H54 (cell line): Measurements from ENCODE around the gene RGPD5.
"Not testable (repeated sequence)": the region's sequence is repeated elsewhere in the genome, so short reads cannot be mapped to it uniquely, and the experiment has no call there.

ENCODE experiments used
- DNase-seq: peaks from one replicate; pipeline ENCODE4 v3.0.0; 2011; ENCODE audit warnings: low spot score, mixed read lengths; ENCODE audit not compliant: insufficient read length
- FAIRE-seq: peaks from 3 replicates; lab custom pipeline; 2011; peaks lifted over from hg19 to GRCh38; lab: Jason Lieb, UNC

RGPD5 gene

DNA sequence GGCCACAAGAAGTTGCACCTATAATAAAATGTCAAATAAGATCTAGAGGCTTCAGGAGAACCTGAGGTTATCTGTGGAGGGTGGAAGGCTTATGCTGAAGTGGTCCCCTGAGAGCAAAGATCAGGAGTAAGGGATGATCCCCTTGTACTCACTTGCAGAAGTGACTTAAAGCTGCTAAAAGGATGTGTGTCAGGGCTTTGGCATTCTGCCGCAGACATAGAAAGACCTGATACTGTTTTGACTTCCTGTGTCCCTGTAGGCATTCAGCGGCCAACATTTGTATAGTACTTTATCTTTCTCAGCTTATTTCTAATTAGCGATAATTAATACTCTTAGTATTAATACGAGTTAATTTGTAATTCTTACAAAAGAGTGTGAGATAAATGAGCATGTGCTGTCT, 94.3 kb downstream of the RGPD5 start:
- FAIRE-seq, DNase-seq: not testable (repeated sequence)

DNA sequence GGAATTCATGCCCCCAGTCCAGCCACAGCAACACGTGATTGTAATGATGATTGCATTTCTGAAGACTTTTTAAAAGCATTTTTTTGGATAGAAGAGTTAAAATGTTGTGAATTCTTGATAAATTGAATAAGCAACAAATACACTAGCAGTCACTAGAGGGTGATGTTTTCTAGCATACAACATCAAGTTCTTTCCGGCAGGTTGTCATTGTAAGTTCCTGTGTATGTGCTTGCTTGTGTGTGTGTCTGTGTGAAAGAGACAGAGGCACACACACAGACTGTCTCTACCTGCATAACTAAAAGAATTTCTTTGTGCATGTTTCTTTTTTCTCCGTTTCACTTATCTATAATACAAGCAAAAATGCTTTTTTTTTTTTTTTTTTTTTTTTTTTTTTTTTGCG, 95.8 kb downstream of the RGPD5 start:
- not testable (repeated sequence) for DNase-seq
- FAIRE-seq = peak; percentile 70

DNA sequence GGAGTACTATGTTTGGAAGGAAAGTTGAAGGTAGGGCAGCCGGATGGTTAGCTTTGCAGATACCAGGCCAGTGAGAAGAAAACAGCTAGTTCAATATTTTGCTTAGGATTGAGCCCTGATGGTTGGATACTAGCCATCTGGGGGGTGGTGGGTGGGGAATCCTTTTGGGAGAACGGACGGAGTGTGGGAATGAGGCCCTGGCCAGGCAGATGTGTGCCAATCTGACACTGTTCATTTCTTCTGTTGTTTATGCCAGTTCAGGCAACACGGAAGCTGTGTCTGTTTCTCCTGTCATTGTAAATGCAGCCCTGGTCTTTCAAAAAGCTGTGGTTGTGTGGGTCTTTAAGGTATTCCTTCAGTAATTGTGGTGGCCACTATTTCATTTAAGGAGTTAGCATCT, 96.9 kb downstream of the RGPD5 start:
- peak; percentile 27 for FAIRE-seq
- not testable (repeated sequence) for DNase-seq

GRCh38 chr2:109893736-109894135, 99.6 kb downstream of the RGPD5 start:
- FAIRE-seq, DNase-seq: not testable (repeated sequence)

- not testable (repeated sequence) for FAIRE-seq, DNase-seq
Observed at GRCh38 chr2:109894141-109894540, 100.0 kb downstream of the RGPD5 start.

DNA sequence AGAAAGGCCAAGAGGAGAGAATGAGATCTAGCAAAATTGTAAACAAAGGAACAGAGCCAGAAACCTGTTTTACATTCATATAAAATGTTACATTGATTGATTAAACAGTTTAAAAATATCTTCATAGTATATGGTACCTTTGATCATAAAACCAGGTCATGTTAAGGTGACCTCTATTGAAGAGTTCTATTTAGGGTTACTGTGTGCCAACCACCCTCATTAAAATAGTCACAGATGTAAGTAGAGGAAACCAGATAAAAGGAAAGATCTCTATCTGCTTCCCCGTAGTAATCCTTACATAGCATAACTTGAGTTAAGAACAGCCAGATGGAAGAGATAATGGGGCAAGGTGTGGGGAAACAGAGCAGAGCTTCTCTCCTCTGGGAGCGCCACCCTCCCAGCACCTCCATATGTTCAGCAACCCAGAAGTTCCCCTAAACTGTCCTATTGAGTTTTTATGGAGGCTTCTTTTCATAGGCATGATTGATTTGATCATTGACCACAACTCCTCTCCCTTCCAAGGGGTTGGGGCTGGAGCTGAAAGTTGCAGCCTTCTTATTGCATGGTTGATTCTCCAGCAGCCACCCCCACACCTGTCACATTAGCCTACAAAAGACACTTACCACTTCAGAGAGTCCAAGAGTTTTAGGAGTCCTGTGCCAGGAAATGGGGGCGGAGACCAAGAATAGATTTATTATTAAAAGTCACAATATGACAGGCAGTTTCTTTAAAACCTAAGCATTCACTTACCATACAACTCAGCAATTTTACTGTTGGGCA, 101.2 kb downstream of the RGPD5 start:
- not testable (repeated sequence) for FAIRE-seq, DNase-seq

GRCh38 chr2:109896212-109896611, 102.1 kb downstream of the RGPD5 start:
- DNase-seq = not testable (repeated sequence)
- FAIRE-seq = peak; percentile 99

DNA sequence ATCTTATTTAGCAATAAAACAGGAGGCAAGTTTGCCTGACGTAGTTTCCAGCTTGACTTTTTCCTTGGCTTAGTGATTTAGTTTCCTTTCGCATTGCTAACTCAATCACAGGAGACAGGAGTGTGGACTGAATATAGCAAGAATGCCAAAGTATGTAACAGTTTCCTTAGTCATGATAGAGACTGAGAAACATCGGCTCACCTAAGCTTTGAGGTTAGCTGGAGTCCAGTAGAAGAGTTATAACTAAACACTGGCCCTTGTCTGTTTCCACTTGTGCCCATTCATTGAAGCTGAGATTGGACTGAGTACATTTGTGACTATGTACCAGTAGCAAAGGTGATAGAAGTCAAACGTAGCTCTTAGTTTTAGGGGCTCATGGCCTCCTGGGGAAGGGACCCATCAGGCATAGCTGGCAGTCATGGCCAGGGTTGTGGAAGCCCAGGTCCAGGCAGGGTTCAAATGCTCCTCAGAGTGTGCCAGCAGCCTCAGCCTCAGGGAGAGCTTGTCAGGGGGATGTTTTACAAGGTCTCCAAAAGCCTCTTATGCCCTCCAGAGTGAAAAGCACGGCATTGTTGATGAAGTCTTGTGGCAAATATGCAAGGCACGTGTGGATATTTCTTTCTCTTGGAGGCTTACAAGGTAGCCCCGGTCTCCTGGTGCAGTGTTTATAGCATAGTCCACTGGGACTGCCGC, 103.8 kb downstream of the RGPD5 start:
- FAIRE-seq, DNase-seq: not testable (repeated sequence)

DNA sequence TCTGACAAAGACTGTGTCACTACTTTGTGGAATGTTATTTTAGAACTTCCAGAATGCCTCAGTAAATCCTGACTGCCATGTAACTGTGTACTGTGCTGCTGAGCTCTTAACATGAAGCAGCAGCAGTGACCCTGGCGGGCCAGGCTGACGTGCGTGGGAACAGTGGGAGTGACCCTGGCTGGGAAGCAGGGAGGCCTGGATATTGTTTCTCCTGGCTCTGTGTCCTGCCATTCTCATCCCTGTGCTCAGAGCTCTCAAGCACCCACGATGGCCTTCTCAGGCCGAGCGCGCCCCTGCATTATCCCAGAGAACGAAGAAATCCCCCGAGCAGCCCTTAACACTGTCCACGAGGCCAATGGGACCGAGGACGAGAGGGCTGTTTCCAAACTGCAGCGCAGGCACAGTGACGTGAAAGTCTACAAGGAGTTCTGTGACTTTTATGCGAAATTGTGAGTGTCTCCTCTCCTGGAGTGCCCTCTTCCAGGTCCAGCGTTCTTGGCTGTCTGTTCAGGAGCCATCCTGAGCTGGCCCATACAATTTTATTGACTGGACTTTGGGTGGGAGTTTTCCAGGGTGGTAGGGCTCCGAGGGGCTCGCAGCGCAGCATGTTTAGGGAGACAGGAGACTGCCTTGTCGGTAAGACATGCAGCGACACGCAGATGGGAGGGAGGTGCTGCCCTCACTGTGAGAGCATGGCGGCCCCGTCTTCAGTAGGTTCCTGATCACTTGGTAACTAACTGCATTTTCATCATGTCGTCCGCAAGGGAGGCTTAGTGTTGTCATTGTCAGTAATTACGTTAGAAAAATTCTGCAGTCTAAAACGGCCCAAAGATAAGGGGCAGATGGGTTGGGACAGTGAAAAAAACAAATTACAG, 104.6 kb downstream of the RGPD5 start, which contains the start of gene LIMS3:
Gene LIMS3, plus strand, starts transcription at position 227 of the 875 bp plus-strand sequence. Its CDS starts 41 bp downstream, at position 268.
- not testable (repeated sequence) for DNase-seq, FAIRE-seq

DNA sequence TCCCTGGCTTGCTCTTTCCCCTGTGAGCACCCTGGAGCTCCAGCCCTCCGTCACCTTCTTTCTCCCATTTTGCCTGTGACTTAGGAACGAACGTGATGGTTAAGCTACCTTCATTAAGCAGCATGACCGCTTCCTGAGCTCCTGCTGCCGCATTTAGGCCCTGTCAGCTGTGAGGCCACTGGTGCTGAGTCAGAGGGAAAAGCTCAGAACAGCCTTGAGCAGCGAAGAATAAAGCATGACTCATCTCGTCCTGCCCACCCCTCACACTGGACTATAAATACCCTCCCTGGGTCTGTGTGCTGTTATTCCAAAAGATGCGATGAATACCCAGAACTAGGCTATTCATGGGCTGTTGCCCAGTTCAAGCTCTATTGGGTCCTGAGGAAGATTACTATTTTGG, 111.7 kb downstream of the RGPD5 start:
- FAIRE-seq = peak; percentile 100
- not testable (repeated sequence) for DNase-seq
